ENCODE results near the gene TOLLIP.

TOLLIP gene

GRCh38 chr11:1297011-1297575 lies 12.3 kb downstream of the TOLLIP start:
- no peak for DNase-seq

GRCh38 chr11:1296287-1296686 lies 13.1 kb downstream of the TOLLIP start:
- DNase-seq, result no peak

DNA sequence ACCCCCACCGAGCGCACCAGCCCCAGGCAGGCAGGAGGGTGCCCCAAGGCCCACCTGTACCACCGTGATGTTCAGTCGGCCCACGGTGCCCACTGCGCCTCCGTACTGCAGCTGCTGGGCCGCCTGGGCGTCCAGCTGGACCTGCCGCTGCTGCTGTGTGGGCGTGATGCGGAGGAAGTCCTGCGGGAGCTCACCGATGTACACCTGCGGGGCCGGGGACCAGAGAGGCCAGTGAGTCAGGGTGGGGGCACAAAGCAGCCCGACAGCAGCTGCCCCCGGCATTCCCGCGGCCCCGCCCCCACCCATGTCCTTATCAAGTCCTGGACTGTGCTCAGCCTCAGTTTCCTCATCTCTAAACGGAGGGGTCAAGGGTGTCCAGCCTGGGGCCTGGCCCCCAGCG lies 13.8 kb downstream of the TOLLIP start:
- no peak for DNase-seq

- DNase-seq, result no peak
These were observed 14.3 kb downstream of the TOLLIP start for GRCh38 chr11:1295086-1295485.

- peak in 1 of 2 experiments; percentile 42 for DNase-seq
These were observed 15.8 kb downstream of the TOLLIP start for GRCh38 chr11:1293619-1294015.

GRCh38 chr11:1292644-1293618 lies 16.5 kb downstream of the TOLLIP start:
- no peak for DNase-seq

DNA sequence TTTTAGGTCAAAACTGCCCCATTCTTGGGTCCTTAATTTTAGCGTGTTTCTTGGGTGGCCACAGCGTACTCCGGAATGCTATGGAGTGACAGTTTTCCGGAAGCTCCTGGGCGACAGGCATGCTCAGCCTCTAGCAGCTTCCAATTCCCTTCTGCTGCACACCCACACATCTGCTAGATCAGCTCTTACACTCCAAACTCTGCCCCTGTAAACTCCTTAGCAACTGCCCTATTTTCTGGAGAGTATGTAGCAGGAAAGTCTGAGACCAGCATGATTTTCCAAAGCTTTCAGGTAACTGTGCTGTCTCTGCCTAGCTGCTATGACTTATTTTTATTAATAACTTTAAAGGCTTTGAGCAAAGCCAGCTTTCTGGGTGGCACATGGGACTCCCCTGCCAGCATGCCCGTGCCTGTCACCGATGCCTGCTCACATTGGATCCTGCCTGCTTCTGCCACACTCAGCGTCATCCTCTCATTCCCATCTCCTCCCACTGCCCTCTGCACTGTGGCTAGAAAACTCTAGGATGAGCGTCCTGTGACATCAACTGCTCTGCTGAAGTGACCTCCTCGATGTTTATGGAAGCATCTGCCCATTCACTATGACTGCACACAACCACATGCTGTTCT lies 17.3 kb downstream of the TOLLIP start:
- no peak for DNase-seq

DNA sequence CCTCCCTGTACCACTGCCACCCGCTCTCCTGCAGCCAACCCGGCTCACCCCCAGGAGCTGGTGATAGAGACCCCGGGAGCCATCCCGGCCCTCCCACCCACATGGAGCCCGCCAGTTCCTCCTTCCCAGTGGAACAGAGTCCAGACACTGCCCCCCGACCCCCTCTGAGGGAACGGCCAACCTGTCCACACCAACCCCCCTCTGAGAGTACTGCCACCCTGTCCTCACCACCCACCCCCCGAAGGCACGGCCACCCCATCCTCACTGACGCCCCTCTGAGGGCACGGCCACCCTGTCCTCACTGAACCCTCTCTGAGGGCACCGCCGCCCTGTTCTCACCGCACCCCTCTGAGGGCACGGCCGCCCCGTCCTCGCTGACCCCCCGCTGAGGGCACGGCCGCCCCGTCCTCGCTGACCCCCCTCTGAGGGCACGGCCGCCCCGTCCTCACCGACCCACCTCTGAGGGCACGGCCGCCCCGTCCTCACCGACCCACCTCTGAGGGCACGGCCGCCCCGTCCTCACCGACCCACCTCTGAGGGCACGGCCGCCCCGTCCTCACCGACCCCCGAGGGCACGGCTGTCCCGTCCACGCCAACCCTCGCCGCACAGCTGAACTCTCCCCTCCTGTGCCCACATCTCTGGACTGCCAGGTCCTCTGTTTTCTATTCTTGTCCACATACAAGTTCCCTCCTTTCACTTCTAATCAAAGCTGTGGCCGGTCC lies 18.0 kb downstream of the TOLLIP start:
- no peak for DNase-seq

GRCh38 chr11:1290052-1291040 lies 19.1 kb downstream of the TOLLIP start:
- DNase-seq, result no peak

DNA sequence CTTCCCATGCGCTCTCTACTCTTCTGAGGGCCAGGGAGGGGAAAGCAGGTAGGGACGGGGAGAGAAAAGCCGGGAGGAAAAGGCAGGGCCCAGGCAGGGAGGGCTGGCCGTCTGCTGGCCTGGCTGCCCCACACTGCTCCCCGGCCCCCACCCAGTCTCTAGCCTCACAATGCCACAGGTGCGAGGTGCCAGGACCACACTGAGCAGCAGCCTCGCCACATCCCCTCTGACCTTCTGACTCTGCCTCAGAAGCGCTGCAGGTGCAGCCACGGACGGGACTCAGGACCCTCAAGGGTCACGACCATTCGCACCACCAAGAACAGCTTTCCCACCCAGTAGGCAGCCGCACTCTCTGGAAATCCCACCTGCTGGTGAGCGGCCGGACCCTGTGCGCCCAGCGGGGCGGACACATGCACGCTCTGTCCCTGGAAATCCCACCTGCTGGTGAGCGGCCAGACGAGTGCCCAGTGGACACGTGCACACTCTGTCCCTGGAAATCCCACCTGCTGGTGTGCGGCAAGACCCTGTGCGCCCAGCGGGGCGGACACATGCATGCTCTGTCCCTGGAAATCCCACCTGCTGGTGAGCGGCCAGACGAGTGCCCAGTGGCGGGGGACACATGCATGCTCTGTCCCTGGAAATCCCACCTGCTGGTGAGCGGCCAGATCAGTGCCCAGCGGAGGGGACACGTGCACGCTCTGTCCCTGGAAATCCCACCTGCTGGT lies 20.1 kb downstream of the TOLLIP start:
- no peak for DNase-seq

- DNase-seq, result no peak
These were observed 20.8 kb downstream of the TOLLIP start for GRCh38 chr11:1288426-1289151.

GRCh38 chr11:1287928-1288327 lies 21.5 kb downstream of the TOLLIP start:
- no peak for DNase-seq

DNA sequence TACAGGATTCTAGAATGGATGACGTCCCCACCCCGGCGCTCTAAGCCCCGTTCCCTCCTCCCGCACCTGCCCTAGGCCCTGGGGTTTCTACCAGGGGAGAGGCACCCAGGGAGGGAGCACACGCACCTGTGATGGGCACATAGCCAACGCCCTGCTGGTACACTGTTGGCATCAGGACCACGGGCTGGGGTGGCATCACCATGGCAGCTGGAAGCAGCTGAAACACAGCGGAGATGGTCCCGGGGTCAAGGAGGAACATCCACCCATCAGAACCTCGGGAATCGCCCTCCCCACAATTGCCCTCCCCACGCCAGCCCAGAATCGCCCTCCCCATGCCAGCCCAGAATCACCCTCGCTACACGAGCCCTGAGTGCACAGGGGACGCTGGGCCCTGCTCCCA lies 23.6 kb downstream of the TOLLIP start:
- DNase-seq, result no peak

DNA sequence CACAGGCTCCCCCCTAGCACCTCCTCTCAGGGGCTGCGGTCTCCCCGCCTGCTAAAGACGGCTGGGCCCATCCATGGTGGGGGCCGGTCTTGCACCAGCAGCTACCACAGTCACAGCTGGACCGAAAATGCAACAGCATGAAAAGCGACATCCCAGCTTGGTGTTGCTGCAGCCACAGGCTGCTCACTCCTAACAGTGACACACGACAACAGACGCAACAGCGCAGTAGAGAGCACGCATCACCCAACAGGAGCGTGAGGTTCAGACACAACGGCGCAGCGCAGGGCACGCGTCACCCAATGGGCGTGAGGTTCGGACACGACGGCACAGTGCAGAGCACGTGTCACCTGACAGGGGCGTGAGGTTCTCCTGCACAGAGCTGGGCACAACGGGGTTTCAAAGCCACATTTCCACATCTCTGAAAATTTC lies 24.1 kb downstream of the TOLLIP start:
- no peak for DNase-seq

- no peak for DNase-seq
These were observed 25.5 kb downstream of the TOLLIP start for GRCh38 chr11:1283906-1284305.

GRCh38 chr11:1283091-1283511 lies 26.3 kb downstream of the TOLLIP start:
- DNase-seq, result no peak

DNA sequence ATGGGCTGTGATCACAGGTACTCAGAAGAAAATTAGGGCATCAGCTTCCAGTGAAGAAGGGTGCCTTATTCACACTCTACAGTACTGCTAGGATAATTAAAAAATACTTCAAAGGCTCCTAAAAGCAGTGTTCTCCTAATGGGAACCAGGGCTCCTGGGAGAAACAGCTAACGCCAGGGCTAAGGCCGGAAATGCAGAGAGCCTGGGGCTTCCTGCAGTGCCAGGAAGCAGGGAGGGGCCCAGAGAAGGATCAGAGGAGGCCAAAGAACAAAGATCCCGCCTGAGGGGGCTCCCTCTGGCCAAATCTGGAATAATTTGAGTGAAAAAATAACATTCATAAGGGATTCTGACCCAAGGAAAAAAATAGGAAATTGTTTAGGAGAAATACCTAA lies 27.5 kb downstream of the TOLLIP start:
- no peak for DNase-seq

- DNase-seq, result no peak
These were observed 28.0 kb downstream of the TOLLIP start for GRCh38 chr11:1281326-1281973.

GRCh38 chr11:1280116-1281035 lies 29.1 kb downstream of the TOLLIP start:
- DNase-seq, result no peak

All from NCI-H524 (cell line).